B cell (primary cell): Measurements from ENCODE around the gene FOXE3.

Source experiments
- CTCF ChIP-seq: fragments of 200-600 bp; IDR thresholded peaks from one replicate; pipeline ENCODE4 v1.8.0; 2022; ENCODE audit warnings: antibody characterized with exemption, mild to moderate bottlenecking
- EZH2 ChIP-seq: IDR thresholded peaks from 2 replicates; pipeline ENCODE4 v1.6.1; 2012; ENCODE audit warnings: borderline replicate concordance, low read depth, mild to moderate bottlenecking, moderate library complexity, low read length; ENCODE audit not compliant: insufficient read depth, poor library complexity, severe bottlenecking

GRCh38 chr1:47418681-47419325, 2.7 kb downstream of the FOXE3 start:
- TF ChIP-seq CTCF (no peak), EZH2 (no peak)
